Measurements from ENCODE around the gene MAP4K2.

The MAP4K2 gene

DNA sequence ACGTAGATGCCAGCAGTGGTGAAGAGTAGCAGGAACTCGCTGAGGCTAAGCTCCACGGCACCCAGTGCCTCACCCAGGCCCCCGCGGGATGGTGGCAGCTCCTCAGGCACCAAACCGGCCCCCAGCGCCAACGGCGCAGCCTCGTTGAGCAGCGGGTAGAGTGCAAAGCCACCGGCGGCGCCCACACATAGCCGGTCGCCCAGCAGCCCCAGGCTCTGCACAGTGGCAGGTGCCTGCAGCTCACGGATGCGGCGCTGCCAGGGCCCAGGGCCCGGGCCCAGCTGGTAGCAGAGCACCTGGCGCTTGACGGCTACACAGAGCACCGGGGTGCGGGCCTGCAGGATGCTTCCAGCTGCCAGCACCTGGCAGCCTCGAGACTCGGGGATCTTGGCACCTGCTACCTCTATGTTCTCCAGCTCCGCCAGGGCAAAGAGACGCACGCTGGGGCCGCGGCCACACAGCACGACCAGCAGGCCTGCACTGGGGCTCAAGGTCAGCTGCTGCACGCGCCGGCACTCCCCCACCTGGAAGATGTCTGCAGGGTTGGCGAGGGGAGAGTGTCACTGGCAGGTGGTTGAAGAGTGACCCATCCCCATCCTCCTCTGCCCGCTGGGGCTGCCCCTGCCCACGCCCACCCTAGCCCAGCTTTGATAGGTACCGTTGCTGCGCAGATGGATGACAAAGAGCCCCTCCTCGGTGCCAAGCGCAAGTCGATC lies 26.7 kb upstream of the MAP4K2 start:
- H3K14ac ChIP-seq (ENCODE audit: low read length): peak overlapping the region; percentile 38
- WGBS, 2 donors (ENCODE audit: extremely low coverage in 2 of 2, insufficient read length in 2 of 2, insufficient replicate concordance in 1 of 2): no CpG with 5 or more reads among the region's 43 CpGs
- peaks cover 0 to 32% (median 0%) of the 10 kb centered on the region in 3 experiments for H3K27me3 ChIP-seq (ENCODE audit: control insufficient read depth in 3 of 3, insufficient read depth in 3 of 3, low read depth in 1 of 3, low read length in 3 of 3)
- peak overlapping the region; percentile 73 for H3K23ac ChIP-seq (ENCODE audit: low read depth, low read length, poor library complexity)
- H3K79me1 ChIP-seq (ENCODE audit: low read depth, low read length): no peaks in the 10 kb centered on the region
- no peaks in the 10 kb centered on the region for H3K36me3 ChIP-seq (replicated peaks in 1 of 2; ENCODE audit: control insufficient read depth in 2 of 2, insufficient read depth in 2 of 2, low read length in 2 of 2)
- no peak for DNase-seq (ENCODE audit: low spot score)
- H2BK5ac ChIP-seq (ENCODE audit: low read length): no peak overlapping the region
- peak overlapping the region; percentile 1 for H3K9ac ChIP-seq (ENCODE audit: low read depth, low read length, poor library complexity)
- peak overlapping the region in 1 of 2 donors; percentile 28 for H3K4me3 ChIP-seq (ENCODE audit: low read length in 2 of 2)
- H2BK12ac ChIP-seq (ENCODE audit: low read length): no peak overlapping the region
- no peak overlapping the region for H2AFZ ChIP-seq (ENCODE audit: low read length)
- H3K18ac ChIP-seq (ENCODE audit: low read length): no peak overlapping the region
- H3K4me1 ChIP-seq (ENCODE audit: control insufficient read depth in 2 of 2, insufficient read depth in 1 of 2, low read depth in 1 of 2, low read length in 2 of 2): peaks cover 0 to 1% of the 10 kb centered on the region in 2 donors
- H2AK5ac ChIP-seq (ENCODE audit: low read depth, low read length): peak overlapping the region; percentile 13
- H3K9me3 ChIP-seq (replicated peaks in 1 of 2; ENCODE audit: control insufficient read depth in 2 of 2, insufficient read depth in 1 of 2, low read depth in 1 of 2, low read length in 2 of 2): no peaks in the 10 kb centered on the region
- no peak overlapping the region for H3K4ac ChIP-seq (ENCODE audit: low read length)
- no peak overlapping the region for H2BK120ac ChIP-seq (ENCODE audit: low read depth, low read length)
- H2BK15ac ChIP-seq (ENCODE audit: low read length): no peak overlapping the region
- no peak overlapping the region for H3K27ac ChIP-seq (replicated peaks; ENCODE audit: low read length)
- no peak overlapping the region for H3K4me2 ChIP-seq (ENCODE audit: insufficient read depth, low read length, poor library complexity, severe bottlenecking)
- H4K91ac ChIP-seq (ENCODE audit: low read depth, low read length, poor library complexity): peak overlapping the region; percentile 43
- no peak overlapping the region for H4K8ac ChIP-seq (ENCODE audit: low read depth, low read length)

DNA sequence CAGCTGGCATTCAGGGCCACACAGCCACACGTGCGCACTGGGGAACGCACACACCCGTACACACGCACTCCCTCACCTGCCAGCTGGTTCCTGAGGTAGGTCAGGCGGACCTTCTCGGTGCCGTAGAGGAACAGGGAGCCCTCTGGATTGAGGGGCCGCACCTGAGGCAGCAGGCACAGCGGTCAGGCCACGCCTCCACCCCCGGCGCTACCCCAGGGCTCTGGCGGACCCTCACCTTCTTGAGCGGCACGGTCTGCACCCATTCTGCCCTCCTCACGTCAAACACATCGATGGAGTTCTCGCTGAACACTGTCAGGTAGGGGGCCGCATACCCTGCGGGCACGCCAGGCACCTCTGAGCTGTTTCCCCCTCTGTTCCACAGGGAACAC lies 24.4 kb upstream of the MAP4K2 start:
- H3K4ac ChIP-seq (ENCODE audit: low read length): peak overlapping the region; percentile 86
- H3K9me3 ChIP-seq (replicated peaks in 1 of 2; ENCODE audit: control insufficient read depth in 2 of 2, insufficient read depth in 1 of 2, low read depth in 1 of 2, low read length in 2 of 2): no peaks in the 10 kb centered on the region
- H2AFZ ChIP-seq (ENCODE audit: low read length): no peak overlapping the region
- H2AK5ac ChIP-seq (ENCODE audit: low read depth, low read length): peak overlapping the region; percentile 80
- H3K27me3 ChIP-seq (ENCODE audit: control insufficient read depth in 3 of 3, insufficient read depth in 3 of 3, low read depth in 1 of 3, low read length in 3 of 3): peaks cover 0 to 15% (median 0%) of the 10 kb centered on the region in 3 experiments
- no peak overlapping the region for H4K91ac ChIP-seq (ENCODE audit: low read depth, low read length, poor library complexity)
- peaks cover 0 to 1% of the 10 kb centered on the region in 2 donors for H3K4me1 ChIP-seq (ENCODE audit: control insufficient read depth in 2 of 2, insufficient read depth in 1 of 2, low read depth in 1 of 2, low read length in 2 of 2)
- peak overlapping the region; percentile 74 for H4K8ac ChIP-seq (ENCODE audit: low read depth, low read length)
- peak overlapping the region; percentile 54 for H3K18ac ChIP-seq (ENCODE audit: low read length)
- no peak overlapping the region for H2BK120ac ChIP-seq (ENCODE audit: low read depth, low read length)
- H2BK5ac ChIP-seq (ENCODE audit: low read length): no peak overlapping the region
- H3K4me3 ChIP-seq (ENCODE audit: low read length in 2 of 2): no peak overlapping the region
- peak overlapping the region; percentile 76 for H2BK15ac ChIP-seq (ENCODE audit: low read length)
- H3K23ac ChIP-seq (ENCODE audit: low read depth, low read length, poor library complexity): peak overlapping the region; percentile 95
- WGBS, 2 donors (ENCODE audit: extremely low coverage in 2 of 2, insufficient read length in 2 of 2, insufficient replicate concordance in 1 of 2): no CpG with 5 or more reads among the region's 22 CpGs
- no peak overlapping the region for H3K14ac ChIP-seq (ENCODE audit: low read length)
- H2BK12ac ChIP-seq (ENCODE audit: low read length): no peak overlapping the region
- no peak for DNase-seq (ENCODE audit: low spot score)
- H3K79me1 ChIP-seq (ENCODE audit: low read depth, low read length): no peaks in the 10 kb centered on the region
- no peak overlapping the region for H3K9ac ChIP-seq (ENCODE audit: low read depth, low read length, poor library complexity)
- no peak overlapping the region for H3K4me2 ChIP-seq (ENCODE audit: insufficient read depth, low read length, poor library complexity, severe bottlenecking)
- H3K27ac ChIP-seq (replicated peaks; ENCODE audit: low read length): no peak overlapping the region
- no peaks in the 10 kb centered on the region for H3K36me3 ChIP-seq (replicated peaks in 1 of 2; ENCODE audit: control insufficient read depth in 2 of 2, insufficient read depth in 2 of 2, low read length in 2 of 2)

DNA sequence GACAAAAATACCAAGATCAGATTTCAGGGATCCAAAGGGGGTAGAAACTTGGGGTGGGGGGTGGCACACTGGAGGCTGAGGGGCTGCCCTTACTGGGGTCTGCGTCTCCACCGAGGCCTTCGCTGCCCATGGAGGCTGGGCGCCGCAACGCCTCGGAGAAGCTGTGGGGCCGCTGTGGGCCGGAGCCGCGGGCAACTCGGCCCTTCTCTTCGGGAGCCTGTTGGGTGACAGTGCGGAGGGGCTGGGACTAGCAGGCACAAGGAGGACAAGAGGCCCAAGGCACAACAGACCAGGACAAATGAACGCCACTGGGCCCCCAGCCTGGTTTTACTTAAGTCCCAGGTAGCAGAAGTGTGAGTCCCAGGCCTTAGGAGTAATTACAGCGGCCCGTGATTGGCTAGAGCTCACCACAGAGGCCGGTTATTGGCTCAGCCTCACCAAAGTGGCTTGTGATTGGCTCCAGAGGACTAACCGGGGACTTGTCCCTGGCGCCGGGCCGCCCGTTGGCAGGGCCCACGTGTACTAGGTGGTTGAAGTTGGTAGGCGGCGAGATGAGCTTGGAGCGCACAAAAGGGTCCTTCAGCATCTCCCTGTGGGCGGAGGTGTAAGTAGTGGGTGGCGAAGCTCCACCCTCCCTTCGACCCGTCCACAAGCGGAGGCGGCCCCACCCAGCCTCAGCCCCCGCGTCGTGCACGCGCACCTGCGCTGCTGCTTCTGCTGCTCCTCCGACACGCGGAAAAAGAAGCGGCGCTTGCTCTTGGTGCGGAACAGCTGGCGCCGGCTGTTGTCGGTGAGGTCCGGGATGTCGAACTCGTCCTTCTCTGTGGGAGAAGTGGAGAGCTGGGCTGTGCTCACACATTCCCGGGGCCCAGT lies 23.8 kb upstream of the MAP4K2 start:
- Histone ChIP-seq H2BK12ac (ENCODE audit: low read length) (no peak overlapping the region), H3K9me3 (replicated peaks in 1 of 2; ENCODE audit: control insufficient read depth in 2 of 2, insufficient read depth in 1 of 2, low read depth in 1 of 2, low read length in 2 of 2) (no peaks in the 10 kb centered on the region), H3K36me3 (replicated peaks in 1 of 2; ENCODE audit: control insufficient read depth in 2 of 2, insufficient read depth in 2 of 2, low read length in 2 of 2) (no peaks in the 10 kb centered on the region), H3K27me3 (ENCODE audit: control insufficient read depth in 3 of 3, insufficient read depth in 3 of 3, low read depth in 1 of 3, low read length in 3 of 3) (peaks cover 0 to 9% (median 0%) of the 10 kb centered on the region in 3 experiments), H3K79me1 (ENCODE audit: low read depth, low read length) (no peaks in the 10 kb centered on the region), H4K8ac (ENCODE audit: low read depth, low read length) (peak overlapping the region; percentile 74), H2BK120ac (ENCODE audit: low read depth, low read length) (no peak overlapping the region), H3K9ac (ENCODE audit: low read depth, low read length, poor library complexity) (peak overlapping the region; percentile 30), H4K91ac (ENCODE audit: low read depth, low read length, poor library complexity) (no peak overlapping the region), H3K18ac (ENCODE audit: low read length) (peak overlapping the region; percentile 54), H3K14ac (ENCODE audit: low read length) (no peak overlapping the region), H3K4me2 (ENCODE audit: insufficient read depth, low read length, poor library complexity, severe bottlenecking) (no peak overlapping the region), H3K4me3 (ENCODE audit: low read length in 2 of 2) (no peak overlapping the region), H3K27ac (replicated peaks; ENCODE audit: low read length) (no peak overlapping the region), H2BK5ac (ENCODE audit: low read length) (no peak overlapping the region), H3K23ac (ENCODE audit: low read depth, low read length, poor library complexity) (peak overlapping the region; percentile 95), H2AK5ac (ENCODE audit: low read depth, low read length) (peak overlapping the region; percentile 80), H2BK15ac (ENCODE audit: low read length) (peak overlapping the region; percentile 76), H3K4ac (ENCODE audit: low read length) (peak overlapping the region; percentile 86), H3K4me1 (ENCODE audit: control insufficient read depth in 2 of 2, insufficient read depth in 1 of 2, low read depth in 1 of 2, low read length in 2 of 2) (peaks cover 0 to 1% of the 10 kb centered on the region in 2 donors), H2AFZ (ENCODE audit: low read length) (no peak overlapping the region)
- DNase-seq (ENCODE audit: low spot score): no peak
- WGBS, 2 donors (ENCODE audit: extremely low coverage in 2 of 2, insufficient read length in 2 of 2, insufficient replicate concordance in 1 of 2): no CpG with 5 or more reads among the region's 52 CpGs

DNA sequence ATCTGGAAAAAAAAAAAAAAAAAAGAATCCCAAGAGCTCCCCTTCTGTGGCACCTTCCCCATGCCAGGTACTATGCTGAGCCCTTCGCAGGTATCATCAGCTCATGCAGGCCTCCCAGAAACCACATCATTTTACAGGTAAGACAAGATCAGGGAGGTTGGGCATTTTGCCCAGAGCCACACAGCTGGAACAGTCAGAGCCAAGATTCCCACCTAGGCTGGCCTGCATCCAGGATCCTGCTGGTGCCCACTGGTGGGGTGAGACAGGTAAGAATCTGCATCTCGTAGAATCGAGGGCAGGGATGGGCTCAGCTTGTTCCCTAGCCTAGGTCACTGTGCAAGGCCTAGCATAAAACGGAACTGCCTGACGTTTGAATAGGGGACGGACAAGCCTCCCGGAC lies 23.0 kb upstream of the MAP4K2 start:
- peak overlapping the region; percentile 30 for H3K9ac ChIP-seq (ENCODE audit: low read depth, low read length, poor library complexity)
- peak overlapping the region in 1 of 2 donors; percentile 15 for H3K4me3 ChIP-seq (ENCODE audit: low read length in 2 of 2)
- peaks cover 0 to 3% (median 0%) of the 10 kb centered on the region in 3 experiments for H3K27me3 ChIP-seq (ENCODE audit: control insufficient read depth in 3 of 3, insufficient read depth in 3 of 3, low read depth in 1 of 3, low read length in 3 of 3)
- H3K23ac ChIP-seq (ENCODE audit: low read depth, low read length, poor library complexity): no peak overlapping the region
- no peak overlapping the region for H4K8ac ChIP-seq (ENCODE audit: low read depth, low read length)
- H2BK12ac ChIP-seq (ENCODE audit: low read length): no peak overlapping the region
- H3K9me3 ChIP-seq (replicated peaks in 1 of 2; ENCODE audit: control insufficient read depth in 2 of 2, insufficient read depth in 1 of 2, low read depth in 1 of 2, low read length in 2 of 2): no peaks in the 10 kb centered on the region
- H2AFZ ChIP-seq (ENCODE audit: low read length): no peak overlapping the region
- peak overlapping the region; percentile 54 for H2BK120ac ChIP-seq (ENCODE audit: low read depth, low read length)
- WGBS, 2 donors (ENCODE audit: extremely low coverage in 2 of 2, insufficient read length in 2 of 2, insufficient replicate concordance in 1 of 2): no CpG with 5 or more reads among the region's 7 CpGs
- peak overlapping the region; percentile 38 for H2AK5ac ChIP-seq (ENCODE audit: low read depth, low read length)
- H3K4me1 ChIP-seq (ENCODE audit: control insufficient read depth in 2 of 2, insufficient read depth in 1 of 2, low read depth in 1 of 2, low read length in 2 of 2): peaks cover 0 to 1% of the 10 kb centered on the region in 2 donors
- H3K14ac ChIP-seq (ENCODE audit: low read length): no peak overlapping the region
- no peak overlapping the region for H4K91ac ChIP-seq (ENCODE audit: low read depth, low read length, poor library complexity)
- no peaks in the 10 kb centered on the region for H3K36me3 ChIP-seq (replicated peaks in 1 of 2; ENCODE audit: control insufficient read depth in 2 of 2, insufficient read depth in 2 of 2, low read length in 2 of 2)
- no peak overlapping the region for H3K18ac ChIP-seq (ENCODE audit: low read length)
- H3K27ac ChIP-seq (replicated peaks; ENCODE audit: low read length): no peak overlapping the region
- H3K79me1 ChIP-seq (ENCODE audit: low read depth, low read length): no peaks in the 10 kb centered on the region
- no peak for DNase-seq (ENCODE audit: low spot score)
- H2BK5ac ChIP-seq (ENCODE audit: low read length): no peak overlapping the region
- no peak overlapping the region for H2BK15ac ChIP-seq (ENCODE audit: low read length)
- no peak overlapping the region for H3K4me2 ChIP-seq (ENCODE audit: insufficient read depth, low read length, poor library complexity, severe bottlenecking)
- no peak overlapping the region for H3K4ac ChIP-seq (ENCODE audit: low read length)

Data from neuronal stem cell (in vitro differentiated cells).